ENCODE measurements around the gene COX19.

The COX19 gene

DNA sequence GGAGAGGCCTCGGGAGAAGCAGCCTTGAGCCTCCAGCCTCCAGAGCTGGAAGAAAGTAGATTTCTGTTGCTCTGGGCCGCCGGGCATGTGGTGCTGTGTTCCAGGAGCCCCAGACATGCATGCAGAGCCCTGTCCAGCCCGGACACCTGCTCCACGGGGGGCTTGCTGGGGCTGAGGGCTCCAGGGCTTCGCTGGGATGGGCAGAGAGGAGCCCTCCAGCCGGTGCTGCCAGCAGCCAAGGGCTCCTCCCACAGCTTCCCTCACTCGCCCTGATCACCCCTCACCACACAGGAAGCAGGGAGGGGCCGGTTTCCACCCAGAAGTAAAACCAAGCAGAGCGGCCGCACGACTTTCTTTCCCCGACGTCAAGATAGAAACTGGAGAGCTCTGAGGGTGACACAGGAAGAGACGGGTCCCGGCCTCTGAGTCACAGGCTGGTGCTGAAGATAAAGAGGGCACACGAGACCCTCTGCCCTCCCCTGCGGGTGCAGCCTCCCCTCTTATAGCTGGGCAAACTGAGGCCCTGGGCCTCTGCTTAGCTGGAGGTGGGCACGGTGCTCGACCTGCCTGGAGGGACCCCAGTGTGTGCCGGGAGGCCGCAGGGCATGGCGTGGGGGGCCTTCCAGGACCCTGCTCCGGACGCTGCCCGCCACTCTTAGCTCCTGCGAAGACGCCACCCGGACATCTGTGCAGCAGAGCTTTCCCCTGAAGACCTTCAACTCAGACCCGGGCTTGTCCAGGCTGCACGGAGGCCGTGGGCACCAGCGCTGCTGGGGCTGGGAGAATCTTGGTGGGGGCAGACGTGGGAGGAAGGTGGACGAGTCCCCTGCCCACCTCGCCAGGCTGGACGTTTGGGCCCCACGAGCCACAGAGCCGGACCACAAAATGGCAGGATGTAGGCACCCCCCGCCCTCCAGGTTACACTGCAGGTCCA, 52.0 kb downstream of the COX19 start:
- in situ Hi-C loops (cut with HindIII; ENCODE audit: low pct_unique_long_range_greater_than_20kb, low sequenced_read_pairs): no loop called here
- TF ChIP-seq JUND (IDR thresholded peaks at IDR 0.05; ENCODE audit: low read depth): no peak
- no peak for DNase-seq (ENCODE audit: low read depth in 1 of 2, low spot score in 1 of 2)

GRCh38 chr7:922334-923107, 52.8 kb downstream of the COX19 start:
- in situ Hi-C loops (cut with HindIII; ENCODE audit: low pct_unique_long_range_greater_than_20kb, low sequenced_read_pairs): no loop called here
- no peak for DNase-seq (ENCODE audit: low read depth in 1 of 2, low spot score in 1 of 2)
- TF ChIP-seq JUND (IDR thresholded peaks at IDR 0.05; ENCODE audit: low read depth): no peak

DNA sequence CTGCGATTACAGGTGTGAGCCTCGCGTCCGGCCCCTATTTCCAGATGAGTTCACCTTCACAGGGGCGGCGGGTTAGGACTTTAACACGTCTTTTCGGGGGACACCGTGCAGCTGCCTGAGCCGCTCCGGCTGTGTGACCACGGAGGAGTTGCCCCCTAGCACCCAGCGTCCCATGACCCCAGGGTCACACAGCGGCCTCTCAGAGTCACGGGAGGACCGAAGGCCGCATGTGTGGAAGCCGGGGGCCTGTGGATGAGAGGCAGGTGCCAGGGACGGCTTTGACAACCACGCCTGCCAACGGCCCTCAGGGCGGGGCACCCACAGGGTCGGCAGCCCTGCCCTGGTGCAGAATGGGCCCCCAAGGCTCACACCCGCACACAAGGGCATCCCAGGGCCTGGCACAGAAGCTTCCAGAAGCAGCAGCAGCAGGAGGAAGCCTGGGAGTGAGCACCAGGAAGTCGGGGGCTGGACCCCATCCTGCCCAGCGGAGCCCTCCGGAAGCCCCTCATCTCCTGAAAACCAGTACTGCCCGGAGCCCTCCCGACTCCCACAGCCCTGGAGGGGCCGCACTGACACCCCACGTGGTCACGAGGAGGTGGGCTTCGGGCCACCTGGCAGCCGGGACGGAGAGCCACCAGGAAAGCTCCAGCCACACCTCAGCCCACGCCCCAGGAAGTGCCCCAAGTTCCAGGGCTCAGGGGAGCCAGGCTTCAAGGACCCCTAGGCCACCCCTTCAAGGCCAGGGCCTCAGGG, 53.6 kb downstream of the COX19 start:
- in situ Hi-C loops (cut with HindIII; ENCODE audit: low pct_unique_long_range_greater_than_20kb, low sequenced_read_pairs): no loop called here
- no peak for TF ChIP-seq JUND (IDR thresholded peaks at IDR 0.05; ENCODE audit: low read depth)
- DNase-seq (ENCODE audit: low read depth in 1 of 2, low spot score in 1 of 2): no peak

DNA sequence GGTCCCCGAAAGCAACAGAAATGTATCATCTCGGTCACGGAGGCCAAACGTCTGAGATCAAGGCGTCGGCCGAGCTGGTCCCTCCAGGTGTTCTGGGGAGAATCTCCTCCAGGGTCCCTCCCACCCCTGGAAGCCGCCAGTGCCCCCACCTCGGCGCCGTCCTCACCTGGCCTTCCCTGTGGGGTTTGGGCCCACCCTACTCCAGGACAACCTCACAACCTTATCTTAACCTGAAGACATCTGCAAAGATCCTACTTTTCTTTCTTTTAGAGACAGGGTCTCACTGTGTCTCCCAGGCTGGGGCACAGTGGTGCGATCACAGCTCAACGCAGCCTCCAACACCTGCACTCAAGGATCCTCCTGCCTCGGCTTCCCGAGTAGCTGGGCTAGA, 54.3 kb downstream of the COX19 start:
- in situ Hi-C loops (cut with HindIII; ENCODE audit: low pct_unique_long_range_greater_than_20kb, low sequenced_read_pairs): no loop called here

GRCh38 chr7:920351-921070, 54.8 kb downstream of the COX19 start:
- no peak for DNase-seq (ENCODE audit: low read depth in 1 of 2, low spot score in 1 of 2)
- in situ Hi-C loops (cut with HindIII; ENCODE audit: low pct_unique_long_range_greater_than_20kb, low sequenced_read_pairs): no loop called here
- TF ChIP-seq JUND (IDR thresholded peaks at IDR 0.05; ENCODE audit: low read depth): no peak

More for the DNA sequence above, 54.3 kb downstream of the COX19 start:
- no peak for TF ChIP-seq JUND (IDR thresholded peaks at IDR 0.05; ENCODE audit: low read depth)
- no peak for DNase-seq (ENCODE audit: low read depth in 1 of 2, low spot score in 1 of 2)

GRCh38 chr7:919924-920341, 55.4 kb downstream of the COX19 start:
- TF ChIP-seq JUND (IDR thresholded peaks at IDR 0.05; ENCODE audit: low read depth): no peak

GRCh38 chr7:919114-919442, 56.3 kb downstream of the COX19 start:
- in situ Hi-C loops (cut with HindIII; ENCODE audit: low pct_unique_long_range_greater_than_20kb, low sequenced_read_pairs): no loop called here
- TF ChIP-seq JUND (IDR thresholded peaks at IDR 0.05; ENCODE audit: low read depth): no peak
- no peak for DNase-seq (ENCODE audit: low read depth in 1 of 2, low spot score in 1 of 2)

More at GRCh38 chr7:919924-920341, 55.4 kb downstream of the COX19 start:
- DNase-seq (ENCODE audit: low read depth in 1 of 2, low spot score in 1 of 2): no peak
- in situ Hi-C loops (cut with HindIII; ENCODE audit: low pct_unique_long_range_greater_than_20kb, low sequenced_read_pairs): no loop called here

- in situ Hi-C loops (cut with HindIII; ENCODE audit: low pct_unique_long_range_greater_than_20kb, low sequenced_read_pairs): no loop called here
- DNase-seq (ENCODE audit: low read depth in 1 of 2, low spot score in 1 of 2): no peak
- no peak for TF ChIP-seq JUND (IDR thresholded peaks at IDR 0.05; ENCODE audit: low read depth)
These were observed 56.8 kb downstream of the COX19 start for GRCh38 chr7:918441-919113.

DNA sequence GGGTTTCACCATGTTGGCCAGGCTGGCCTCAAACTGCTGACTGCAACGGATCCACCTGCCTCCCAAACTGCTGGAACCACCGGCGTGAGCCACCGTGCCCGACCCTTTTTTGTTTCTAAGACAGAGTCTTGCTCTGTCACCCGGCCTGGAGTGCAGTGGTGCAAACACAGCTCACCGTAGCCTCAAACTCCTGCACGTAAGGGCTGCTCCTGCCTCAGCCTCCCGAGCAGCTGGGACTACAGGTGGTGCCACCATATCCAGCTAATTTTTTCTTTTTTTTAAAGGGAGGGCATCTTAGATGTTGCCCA, 57.3 kb downstream of the COX19 start:
- no peak for TF ChIP-seq JUND (IDR thresholded peaks at IDR 0.05; ENCODE audit: low read depth)
- in situ Hi-C loops (cut with HindIII; ENCODE audit: low pct_unique_long_range_greater_than_20kb, low sequenced_read_pairs): no loop called here
- no peak for DNase-seq (ENCODE audit: low read depth in 1 of 2, low spot score in 1 of 2)

DNA sequence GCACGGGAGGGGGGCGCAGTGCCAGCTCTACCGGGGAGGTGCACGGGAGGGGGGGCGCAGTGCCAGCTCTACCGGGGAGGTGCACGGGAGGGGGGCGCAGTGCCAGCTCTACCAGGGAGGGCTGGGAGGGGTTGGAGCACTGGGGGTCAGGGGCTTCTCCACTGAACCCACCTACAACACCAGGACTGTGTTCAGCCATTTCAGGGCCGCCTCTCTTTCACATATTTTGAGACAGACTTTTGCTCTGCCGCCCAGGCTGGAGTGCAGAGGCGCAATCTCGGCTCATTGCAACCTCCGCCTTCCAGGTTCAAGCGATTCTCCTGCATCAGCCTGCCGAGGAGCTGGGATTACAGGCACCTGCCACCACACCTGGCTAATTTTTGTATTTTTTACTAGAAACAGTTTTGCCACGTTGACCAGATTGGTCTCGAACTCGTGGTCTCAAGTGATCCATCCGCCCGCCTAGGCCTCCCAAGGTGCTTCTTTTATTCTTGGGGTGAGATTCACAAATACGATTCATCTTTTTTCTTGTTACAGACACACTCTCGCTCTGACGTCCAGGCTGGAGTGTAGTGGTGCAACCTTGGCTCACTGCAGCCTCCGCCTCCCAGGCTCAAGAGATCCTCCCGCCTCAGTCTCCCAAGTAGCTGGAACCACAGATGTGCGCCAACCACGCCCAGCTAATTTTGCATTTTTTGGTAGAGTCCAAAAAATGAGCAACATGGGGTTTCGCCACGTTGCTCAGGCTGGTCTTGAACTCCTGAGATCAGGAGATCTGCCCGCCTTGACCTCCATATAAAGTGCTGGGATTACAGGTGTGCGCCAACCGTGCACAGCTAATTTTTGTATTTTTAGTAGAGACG, 57.9 kb downstream of the COX19 start:
- no peak for DNase-seq (ENCODE audit: low read depth in 1 of 2, low spot score in 1 of 2)
- in situ Hi-C loops (cut with HindIII; ENCODE audit: low pct_unique_long_range_greater_than_20kb, low sequenced_read_pairs): no loop called here
- TF ChIP-seq JUND (IDR thresholded peaks at IDR 0.05; ENCODE audit: low read depth): no peak
